HL-60/S4 treated with retinoic acid at 250 ng/mL for 4 days and 3 days (cell line): Measurements from ENCODE around the gene FBXL17.
"Not testable (repeated sequence)": the region's sequence is repeated elsewhere in the genome, so short reads cannot be mapped to it uniquely, and the experiment has no call there.

Source experiments
- in situ Hi-C: fragments of 300-500 bp; cut with MboI; formaldehyde crosslinking; loops from 2 replicates; pipeline ENCODE4 v1.7.0; 2022; ENCODE audit warnings: low sequenced_read_pairs

Gene FBXL17

GRCh38 chr5:108315829-108316228 is 66.1 kb downstream of the FBXL17 start:
- in situ Hi-C loops: no loop called here

- in situ Hi-C loops: no loop called here
Measured at GRCh38 chr5:108312258-108312657, 69.6 kb downstream of the FBXL17 start.

GRCh38 chr5:108311682-108312081 is 70.2 kb downstream of the FBXL17 start:
- in situ Hi-C loops: no loop called here

- in situ Hi-C loops: no loop called here
Measured at GRCh38 chr5:108303611-108304010, 78.3 kb downstream of the FBXL17 start.

- in situ Hi-C loops: no loop called here
Measured at GRCh38 chr5:108303086-108303485, 78.8 kb downstream of the FBXL17 start.

- in situ Hi-C loops: no loop called here
Measured at GRCh38 chr5:108297042-108297601, 84.8 kb downstream of the FBXL17 start.

- in situ Hi-C loops: no loop called here
Measured at GRCh38 chr5:108295578-108296368, 86.1 kb downstream of the FBXL17 start.

DNA sequence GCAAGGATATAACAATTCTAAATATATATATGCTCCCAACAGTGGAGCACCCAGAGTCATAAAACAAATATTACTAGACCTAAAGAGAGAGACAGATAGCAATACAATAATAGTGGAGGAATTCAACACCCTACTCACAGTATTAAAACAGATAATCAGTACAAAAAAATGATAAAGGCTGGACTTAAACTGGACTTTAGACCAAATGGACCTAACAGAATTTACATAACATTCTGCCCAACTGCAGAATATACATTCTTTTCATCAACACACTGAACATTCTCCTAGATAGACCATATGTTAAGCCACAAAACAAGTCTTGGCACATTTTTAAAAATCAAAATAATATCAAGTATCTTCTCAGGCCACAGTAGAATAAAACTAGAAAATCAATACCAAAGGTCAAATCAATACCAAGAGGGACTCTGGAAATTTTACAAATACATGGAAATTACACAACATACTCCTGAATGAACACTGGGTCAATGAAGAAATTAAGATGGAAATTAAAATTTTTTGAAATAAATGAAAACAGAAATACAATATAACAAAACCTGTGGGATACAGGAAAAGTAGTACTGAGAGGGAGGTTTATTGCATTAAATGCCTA is 100.8 kb downstream of the FBXL17 start:
- in situ Hi-C loops: no loop called here

GRCh38 chr5:108280248-108280647 is 101.7 kb downstream of the FBXL17 start:
- in situ Hi-C loops: no loop called here

- in situ Hi-C loops: no loop called here
Measured at GRCh38 chr5:108278285-108279240, 103.3 kb downstream of the FBXL17 start.

- in situ Hi-C loops: no loop called here
Measured at GRCh38 chr5:108276187-108277050, 105.5 kb downstream of the FBXL17 start.

GRCh38 chr5:108274080-108274479 is 107.8 kb downstream of the FBXL17 start:
- in situ Hi-C loops: not testable (repeated sequence)

GRCh38 chr5:108271127-108271526 is 110.8 kb downstream of the FBXL17 start:
- in situ Hi-C loops: no loop called here

DNA sequence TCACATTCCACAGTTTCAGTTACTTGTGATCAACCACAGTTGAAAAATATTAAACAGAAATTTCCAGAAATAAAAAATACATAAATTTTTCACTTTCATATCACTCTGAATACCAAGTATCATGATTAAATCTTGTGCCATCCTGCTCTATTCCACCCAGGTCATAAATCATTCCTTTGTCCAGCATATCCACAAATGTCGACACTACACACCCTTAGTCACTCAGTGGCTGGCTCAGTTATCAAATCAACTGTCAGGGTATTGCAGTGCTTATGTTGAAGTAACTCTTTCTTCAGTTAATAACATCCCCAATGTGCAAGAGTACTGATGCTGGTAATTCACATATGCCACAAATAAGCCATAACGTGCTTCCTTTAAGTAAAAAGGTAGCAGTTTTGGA is 115.7 kb downstream of the FBXL17 start:
- in situ Hi-C loops: no loop called here

- in situ Hi-C loops: no loop called here
Measured at GRCh38 chr5:108264533-108264932, 117.4 kb downstream of the FBXL17 start.

- in situ Hi-C loops: no loop called here
Measured at GRCh38 chr5:108263338-108263737, 118.6 kb downstream of the FBXL17 start.

- in situ Hi-C loops: no loop called here
Measured at GRCh38 chr5:108260858-108261170, 121.1 kb downstream of the FBXL17 start.

DNA sequence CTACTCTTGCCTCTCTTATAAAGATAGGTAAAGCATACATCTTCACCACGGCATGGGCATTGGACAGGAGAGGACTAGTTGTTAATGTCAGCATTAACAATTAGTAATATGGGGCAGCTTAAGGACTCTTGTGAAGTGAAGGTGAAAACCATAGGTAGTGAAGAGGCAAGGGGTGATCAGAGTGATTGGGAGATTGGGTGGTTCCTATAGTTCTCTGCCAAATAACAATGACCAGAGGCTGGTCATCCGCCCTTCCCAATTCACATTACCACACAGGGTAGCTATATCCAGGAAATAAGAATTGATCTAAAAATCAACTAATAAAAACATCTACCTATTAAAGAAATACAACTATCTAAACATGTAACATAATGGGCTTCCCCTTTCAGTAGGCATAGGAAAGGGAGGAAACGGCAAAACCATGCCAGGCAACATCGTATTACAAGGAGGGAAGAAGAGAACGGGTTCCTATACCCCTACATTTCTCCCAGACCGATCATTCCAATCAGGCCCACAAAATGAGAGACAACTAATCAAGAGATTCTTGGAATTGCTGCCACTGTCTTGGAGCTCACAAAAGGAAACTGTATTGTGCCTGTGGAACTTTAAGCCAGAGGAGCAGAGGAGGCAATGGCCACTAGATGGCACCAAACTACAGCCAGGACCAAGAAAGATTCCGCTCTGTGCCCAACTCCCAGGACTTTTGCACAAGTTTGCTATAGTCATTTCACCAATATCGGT is 121.6 kb downstream of the FBXL17 start:
- in situ Hi-C loops: no loop called here

GRCh38 chr5:108259306-108259705 is 122.6 kb downstream of the FBXL17 start:
- in situ Hi-C loops: no loop called here

DNA sequence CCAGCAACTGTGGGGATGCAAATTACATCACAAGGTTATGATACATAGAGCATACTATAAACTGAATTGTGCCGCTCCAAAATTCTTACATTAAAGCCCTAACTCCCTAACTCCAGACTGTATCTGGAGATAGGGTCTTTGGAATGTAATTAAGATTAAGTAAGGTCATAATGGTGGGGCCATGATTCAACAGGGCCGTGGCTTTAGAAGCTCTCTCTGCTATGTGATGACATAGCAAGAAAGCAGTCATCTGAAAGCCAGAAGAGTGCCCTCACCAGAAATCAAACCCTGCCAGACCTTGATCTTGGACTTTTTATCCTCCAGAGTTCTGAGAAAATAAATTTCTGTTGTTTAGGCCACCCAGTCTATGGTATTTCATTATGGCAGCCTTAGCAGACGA is 123.9 kb downstream of the FBXL17 start:
- in situ Hi-C loops: no loop called here
